ENCODE results near the gene RMRP. TPM values are rescaled to one million over a fixed set of nuclear protein-coding genes. Genes with fewer than 3 reads are reported as not detected.

The RMRP gene
- total RNA-seq, 1 donor from 2014 or later = 24,340 TPM

DNA sequence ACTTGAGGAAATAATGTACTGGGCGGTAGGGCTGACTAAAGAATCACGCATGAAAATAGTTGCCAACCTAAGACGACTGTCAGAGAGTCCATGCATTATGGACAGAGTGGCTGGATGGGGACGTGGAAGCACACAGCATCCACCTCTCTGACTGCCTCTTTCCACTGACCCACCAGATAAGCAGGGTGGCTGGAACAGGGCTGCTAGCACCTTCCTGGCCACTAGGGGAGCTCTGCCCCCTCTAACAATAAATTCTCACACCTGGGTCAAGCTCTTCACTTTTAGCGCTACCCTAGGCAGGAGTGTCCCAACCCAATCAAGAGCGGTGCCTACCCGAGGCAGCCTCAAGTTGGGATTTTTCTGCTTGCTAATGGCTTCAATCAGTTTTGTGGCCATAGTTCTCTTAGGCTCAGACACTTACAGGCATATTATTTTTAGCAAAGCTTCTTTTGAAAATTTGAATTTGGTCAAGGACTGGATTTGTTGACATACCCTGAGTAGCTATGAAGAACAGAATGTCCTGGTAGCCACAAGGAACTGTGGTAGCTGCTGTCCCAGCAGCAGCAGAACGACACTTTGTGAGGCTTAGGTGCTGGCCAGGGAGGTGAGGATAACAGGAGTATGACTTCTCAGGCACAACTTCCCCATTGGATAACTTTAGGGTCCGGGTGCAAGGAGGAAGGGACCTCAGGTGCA lies 38.8 kb upstream of the RMRP start:
- Histone ChIP-seq H3K4me3 (no peak overlapping the region), H3K27me3 (ENCODE audit: low read depth) (no peaks in the 10 kb centered on the region), H3K27ac (peak overlapping the region; percentile 73), H3K9me3 (no peaks in the 10 kb centered on the region), H3K36me3 (peaks cover 61% of the 10 kb centered on the region), H3K4me1 (peaks cover 16% of the 10 kb centered on the region)
- DNase-seq (peak; percentile 61), ATAC-seq (peak; percentile 88)
- TF ChIP-seq, protein P1, sequence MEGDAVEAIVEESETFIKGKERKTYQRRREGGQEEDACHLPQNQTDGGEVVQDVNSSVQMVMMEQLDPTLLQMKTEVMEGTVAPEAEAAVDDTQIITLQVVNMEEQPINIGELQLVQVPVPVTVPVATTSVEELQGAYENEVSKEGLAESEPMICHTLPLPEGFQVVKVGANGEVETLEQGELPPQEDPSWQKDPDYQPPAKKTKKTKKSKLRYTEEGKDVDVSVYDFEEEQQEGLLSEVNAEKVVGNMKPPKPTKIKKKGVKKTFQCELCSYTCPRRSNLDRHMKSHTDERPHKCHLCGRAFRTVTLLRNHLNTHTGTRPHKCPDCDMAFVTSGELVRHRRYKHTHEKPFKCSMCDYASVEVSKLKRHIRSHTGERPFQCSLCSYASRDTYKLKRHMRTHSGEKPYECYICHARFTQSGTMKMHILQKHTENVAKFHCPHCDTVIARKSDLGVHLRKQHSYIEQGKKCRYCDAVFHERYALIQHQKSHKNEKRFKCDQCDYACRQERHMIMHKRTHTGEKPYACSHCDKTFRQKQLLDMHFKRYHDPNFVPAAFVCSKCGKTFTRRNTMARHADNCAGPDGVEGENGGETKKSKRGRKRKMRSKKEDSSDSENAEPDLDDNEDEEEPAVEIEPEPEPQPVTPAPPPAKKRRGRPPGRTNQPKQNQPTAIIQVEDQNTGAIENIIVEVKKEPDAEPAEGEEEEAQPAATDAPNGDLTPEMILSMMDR (IDR thresholded peaks at IDR 0.05) = peak; percentile 94
- intact Hi-C loops (cut with DNase I) = no loop called here

DNA sequence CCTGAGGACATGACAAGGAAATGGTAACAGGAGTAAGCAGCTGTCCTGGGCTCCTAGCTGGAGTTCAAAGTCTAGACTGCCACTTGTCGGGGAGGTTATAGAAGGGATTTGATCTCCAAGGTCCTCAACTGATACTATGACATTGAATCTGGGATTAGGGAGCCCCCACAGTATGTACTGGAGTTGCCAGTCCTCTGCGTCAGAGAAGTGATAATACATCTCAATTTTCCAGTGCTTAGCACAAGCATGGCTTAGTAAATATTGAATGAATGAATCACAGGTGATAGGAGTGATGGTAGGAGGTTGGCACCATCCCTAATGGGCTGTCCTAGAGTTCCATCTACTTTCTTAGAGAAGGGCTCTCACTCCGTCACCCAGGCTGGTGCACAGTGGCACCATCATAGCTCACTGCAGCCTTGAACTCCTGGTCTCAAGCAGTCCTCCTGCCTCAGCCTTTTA lies 38.2 kb upstream of the RMRP start:
- Histone ChIP-seq H3K4me1 (peaks cover 23% of the 10 kb centered on the region), H3K27me3 (ENCODE audit: low read depth) (no peaks in the 10 kb centered on the region), H3K36me3 (peaks cover 54% of the 10 kb centered on the region), H3K27ac (peak overlapping the region; percentile 73), H3K9me3 (no peaks in the 10 kb centered on the region), H3K4me3 (no peak overlapping the region)
- TF ChIP-seq, protein P1 (IDR thresholded peaks at IDR 0.05) = no peak
- intact Hi-C loops (cut with DNase I) = no loop called here
- DNase-seq = no peak
- peak in 1 of 2 donors; percentile 48 for ATAC-seq

DNA sequence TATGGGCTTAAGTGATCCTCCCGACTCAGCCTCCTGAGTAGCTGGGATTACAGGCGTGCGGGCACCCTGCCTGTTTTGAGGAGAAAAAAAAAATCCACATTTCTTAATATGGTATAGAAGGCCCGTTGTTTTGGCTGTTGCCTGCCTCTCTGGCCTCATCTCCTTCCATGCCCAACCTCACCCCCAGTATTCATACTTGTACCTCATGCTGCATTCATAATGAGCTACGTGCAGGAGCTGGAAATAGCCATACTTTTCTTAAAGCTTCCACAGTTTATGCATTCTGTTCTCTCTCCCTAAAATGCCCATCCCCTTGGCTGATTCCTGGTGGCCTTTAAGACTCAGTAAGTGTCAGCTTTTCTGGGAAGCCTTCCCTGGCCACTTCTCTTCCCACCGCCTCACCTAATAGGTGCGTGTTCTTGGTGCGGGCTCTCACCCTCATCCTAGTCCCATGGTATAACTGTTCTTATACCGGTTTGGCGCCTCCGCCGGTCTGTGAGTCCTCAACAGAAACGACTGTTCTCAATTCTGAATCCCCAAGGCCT lies 34.0 kb upstream of the RMRP start:
- Histone ChIP-seq H3K4me3 (peak overlapping the region; percentile 73), H3K4me1 (peaks cover 25% of the 10 kb centered on the region), H3K9me3 (no peaks in the 10 kb centered on the region), H3K36me3 (peaks cover 13% of the 10 kb centered on the region), H3K27me3 (ENCODE audit: low read depth) (no peaks in the 10 kb centered on the region), H3K27ac (peak overlapping the region; percentile 80)
- DNase-seq (no peak), ATAC-seq (no peak)
- intact Hi-C loops (cut with DNase I) = no loop called here
- TF ChIP-seq, protein P1 (IDR thresholded peaks at IDR 0.05) = no peak

DNA sequence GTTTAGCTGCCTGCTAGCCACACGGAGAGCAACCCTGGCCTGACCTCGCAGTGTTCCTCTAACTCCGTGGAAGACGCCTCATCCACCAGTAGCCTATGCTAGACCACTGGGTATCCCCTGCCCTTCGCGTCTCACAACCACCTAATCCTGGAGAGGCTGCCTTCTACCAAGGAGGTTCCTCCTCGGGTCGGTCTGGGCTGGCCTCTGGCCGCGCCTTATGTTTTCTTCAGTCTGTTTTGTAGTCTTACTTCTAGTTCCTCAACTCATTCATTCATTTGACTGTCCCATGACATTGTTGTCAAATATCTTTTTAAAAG lies 33.5 kb upstream of the RMRP start:
- Histone ChIP-seq H3K27me3 (ENCODE audit: low read depth) (no peaks in the 10 kb centered on the region), H3K27ac (peak overlapping the region; percentile 80), H3K9me3 (no peaks in the 10 kb centered on the region), H3K4me3 (peak overlapping the region; percentile 73), H3K4me1 (peaks cover 19% of the 10 kb centered on the region), H3K36me3 (peaks cover 7% of the 10 kb centered on the region)
- TF ChIP-seq, protein P1 (IDR thresholded peaks at IDR 0.05) = no peak
- DNase-seq (no peak), ATAC-seq (peak in 1 of 2 donors; percentile 46)
- intact Hi-C loops (cut with DNase I) = no loop called here

DNA sequence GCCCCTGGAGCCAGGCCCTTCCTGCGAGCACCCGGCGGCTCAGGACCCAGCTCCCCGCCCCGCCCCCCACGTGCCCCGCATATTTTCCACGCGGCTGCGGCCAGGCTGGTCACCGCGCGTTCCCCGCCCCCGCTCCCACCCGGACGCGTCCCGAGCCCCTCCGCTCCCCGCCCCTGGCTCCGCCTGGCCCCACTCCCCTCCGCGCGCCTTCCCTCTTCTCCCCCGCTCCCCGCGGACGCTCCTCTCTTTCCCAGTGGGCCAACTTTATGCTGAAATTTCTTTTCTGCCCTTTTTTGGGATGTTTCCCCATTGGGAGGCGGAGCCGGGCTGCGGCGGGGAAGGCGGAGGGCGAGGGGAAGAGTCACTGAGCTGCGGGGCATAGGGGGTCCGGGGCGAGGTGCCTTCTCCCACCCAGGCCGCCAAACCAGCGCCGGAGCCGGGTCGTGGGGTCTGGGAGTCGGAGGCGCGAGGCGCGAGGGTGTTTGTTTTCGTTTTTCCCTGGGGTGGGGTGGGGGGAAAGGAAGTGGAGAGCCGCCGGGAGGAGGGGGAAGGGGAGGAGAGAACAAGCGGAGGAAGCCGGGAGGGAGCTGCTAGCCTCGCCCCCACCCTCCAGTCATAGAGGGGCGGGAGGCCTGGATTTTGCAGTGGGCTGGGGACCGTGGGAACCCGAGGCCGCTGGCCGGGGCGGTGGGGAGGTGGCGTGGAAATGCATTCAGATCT lies 33.0 kb upstream of the RMRP start:
- Histone ChIP-seq H3K36me3 (peaks cover 2% of the 10 kb centered on the region), H3K4me1 (peaks cover 16% of the 10 kb centered on the region), H3K4me3 (peak overlapping the region; percentile 73), H3K27ac (peak overlapping the region; percentile 80), H3K27me3 (ENCODE audit: low read depth) (no peaks in the 10 kb centered on the region), H3K9me3 (no peaks in the 10 kb centered on the region)
- DNase-seq = peak; percentile 77
- intact Hi-C loops (cut with DNase I) = no loop called here
- peak; percentile 79 for ATAC-seq
- TF ChIP-seq, protein P1 (IDR thresholded peaks at IDR 0.05) = no peak

All from lower lobe of right lung (tissue), 2 donors.